ENCODE results near the gene NUDT3.

NUDT3 gene

GRCh38 chr6:34362909-34363680 lies 29.4 kb downstream of the NUDT3 start:
- Histone ChIP-seq H3K9ac (no peak overlapping the region), H2AFZ (ENCODE audit: low read depth) (no peak overlapping the region), H3K27ac (no peak overlapping the region), H3K27me3 (ENCODE audit: insufficient read depth, low read depth) (no peaks in the 10 kb centered on the region), H3K36me3 (ENCODE audit: insufficient read depth) (no peaks in the 10 kb centered on the region), H3K79me2 (ENCODE audit: insufficient read depth, low read depth) (peaks cover 80% of the 10 kb centered on the region), H4K20me1 (ENCODE audit: insufficient read depth) (peaks cover 22% of the 10 kb centered on the region), H3K4me1 (ENCODE audit: low read depth, poor library complexity, severe bottlenecking) (peaks cover 47% of the 10 kb centered on the region), H3K4me2 (peak overlapping the region; percentile 33; the same call in 1 of the 2 replicates), H3K4me3 (IDR thresholded peaks at IDR 0.05; ENCODE audit: insufficient read depth, low read depth, low read length) (no peak overlapping the region)
- no peak for TF ChIP-seq CTCF (conservative IDR thresholded peaks at IDR 0.05; ENCODE audit: low read depth, low read length)

- Histone ChIP-seq H4K20me1 (ENCODE audit: insufficient read depth) (peaks cover 22% of the 10 kb centered on the region), H3K4me3 (IDR thresholded peaks at IDR 0.05; ENCODE audit: insufficient read depth, low read depth, low read length) (no peak overlapping the region), H3K4me1 (ENCODE audit: low read depth, poor library complexity, severe bottlenecking) (peaks cover 49% of the 10 kb centered on the region), H2AFZ (ENCODE audit: low read depth) (no peak overlapping the region), H3K27me3 (ENCODE audit: insufficient read depth, low read depth) (no peaks in the 10 kb centered on the region), H3K4me2 (no peak overlapping the region), H3K9ac (no peak overlapping the region), H3K27ac (no peak overlapping the region), H3K36me3 (ENCODE audit: insufficient read depth) (no peaks in the 10 kb centered on the region), H3K79me2 (ENCODE audit: insufficient read depth, low read depth) (peaks cover 83% of the 10 kb centered on the region)
- TF ChIP-seq CTCF (conservative IDR thresholded peaks at IDR 0.05; ENCODE audit: low read depth, low read length) = no peak
Observed at GRCh38 chr6:34362176-34362575, 30.3 kb downstream of the NUDT3 start.

GRCh38 chr6:34360556-34360955 lies 31.9 kb downstream of the NUDT3 start:
- no peak for TF ChIP-seq CTCF (conservative IDR thresholded peaks at IDR 0.05; ENCODE audit: low read depth, low read length)
- Histone ChIP-seq H3K27me3 (ENCODE audit: insufficient read depth, low read depth) (no peaks in the 10 kb centered on the region), H3K4me1 (ENCODE audit: low read depth, poor library complexity, severe bottlenecking) (peaks cover 49% of the 10 kb centered on the region), H3K4me3 (IDR thresholded peaks at IDR 0.05; ENCODE audit: insufficient read depth, low read depth, low read length) (no peak overlapping the region), H2AFZ (ENCODE audit: low read depth) (no peak overlapping the region), H3K27ac (no peak overlapping the region), H3K36me3 (ENCODE audit: insufficient read depth) (no peaks in the 10 kb centered on the region), H3K4me2 (no peak overlapping the region), H3K9ac (no peak overlapping the region), H3K79me2 (ENCODE audit: insufficient read depth, low read depth) (peaks cover 94% of the 10 kb centered on the region), H4K20me1 (ENCODE audit: insufficient read depth) (peaks cover 22% of the 10 kb centered on the region)

- H3K4me3 ChIP-seq (IDR thresholded peaks at IDR 0.05; ENCODE audit: insufficient read depth, low read depth, low read length) = no peak overlapping the region
- peaks cover 22% of the 10 kb centered on the region for H4K20me1 ChIP-seq (ENCODE audit: insufficient read depth)
- peaks cover 85% of the 10 kb centered on the region for H3K79me2 ChIP-seq (ENCODE audit: insufficient read depth, low read depth)
- no peaks in the 10 kb centered on the region for H3K36me3 ChIP-seq (ENCODE audit: insufficient read depth)
- no peak overlapping the region for H3K27ac ChIP-seq
- H2AFZ ChIP-seq (ENCODE audit: low read depth) = no peak overlapping the region
- TF ChIP-seq CTCF (conservative IDR thresholded peaks at IDR 0.05; ENCODE audit: low read depth, low read length) = no peak
- H3K9ac ChIP-seq = no peak overlapping the region
- peaks cover 47% of the 10 kb centered on the region for H3K4me1 ChIP-seq (ENCODE audit: low read depth, poor library complexity, severe bottlenecking)
- H3K4me2 ChIP-seq = no peak overlapping the region
- H3K27me3 ChIP-seq (ENCODE audit: insufficient read depth, low read depth) = no peaks in the 10 kb centered on the region
Observed at GRCh38 chr6:34359418-34360158, 32.9 kb downstream of the NUDT3 start.
